Neural cell (in vitro differentiated cells): ENCODE measurements around the gene MDGA2. TPM values are rescaled to one million over a fixed set of nuclear protein-coding genes. Genes with fewer than 3 reads are reported as not detected.

Experiments used
- H2AFZ ChIP-seq: fragments of 200-600, 300-800 bp; sonication (generic), shearing (Covaris generic); 2 replicates; pipeline ENCODE4 v1.6.0; 2014; ENCODE audit warnings: low read depth, mild to moderate bottlenecking, antibody characterized with exemption, low read length, moderate library complexity
- H3F3A ChIP-seq: fragments of 200-600 bp; shearing (Covaris generic); 2 replicates; pipeline ENCODE4 v1.6.1; 2016; ENCODE audit warnings: mild to moderate bottlenecking, moderate library complexity, mixed read lengths, antibody characterized with exemption, low read length; ENCODE audit not compliant: insufficient read depth, poor library complexity, severe bottlenecking
- H3K27ac ChIP-seq: fragments of 200-600, 300-800 bp; sonication (generic), shearing (Covaris generic); 2 replicates; pipeline ENCODE4 v1.5.1; 2014; ENCODE audit warnings: mild to moderate bottlenecking, low read length, moderate library complexity
- H3K27me3 ChIP-seq: fragments of 300-800, 200-600 bp; sonication (generic), shearing (Covaris generic); 2 replicates; pipeline ENCODE4 v1.6.0; 2014; ENCODE audit warnings: mild to moderate bottlenecking, low read depth, low read length, moderate library complexity; ENCODE audit not compliant: insufficient read depth
- H3K36me3 ChIP-seq: fragments of 300-800, 200-600 bp; sonication (generic), shearing (Covaris generic); 2 replicates; pipeline ENCODE4 v1.5.1; 2014; ENCODE audit warnings: mild to moderate bottlenecking, antibody characterized with exemption, low read length, moderate library complexity; ENCODE audit not compliant: insufficient read depth
- H3K4me2 ChIP-seq: fragments of 300-800, 200-600 bp; sonication (generic), shearing (Covaris generic); 2 replicates; pipeline ENCODE4 v1.6.0; 2014; ENCODE audit warnings: mild to moderate bottlenecking, low read length
- H3K4me3 ChIP-seq: fragments of 300-800, 200-600 bp; sonication (generic), shearing (Covaris generic); 2 replicates; pipeline ENCODE4 v1.5.1; 2014; ENCODE audit warnings: mild to moderate bottlenecking, low read length, moderate library complexity
- H3K79me2 ChIP-seq: fragments of 200-600 bp; shearing (Covaris generic); replicated peaks from 2 replicates; pipeline ENCODE4 v1.6.0; 2014; ENCODE audit warnings: mild to moderate bottlenecking, low read length, moderate library complexity; ENCODE audit not compliant: insufficient read depth
- H3K9ac ChIP-seq: fragments of 300-800, 200-600 bp; sonication (generic), shearing (Covaris generic); 2 replicates; pipeline ENCODE4 v1.6.1; 2016; ENCODE audit warnings: mild to moderate bottlenecking, low read length, mixed read lengths
- H3K9me2 ChIP-seq: fragments of 200-600 bp; shearing (Covaris generic); 2 replicates; pipeline ENCODE4 v1.6.1; 2016; ENCODE audit warnings: mild to moderate bottlenecking, low read length, mixed read lengths; ENCODE audit not compliant: insufficient read depth
- H3K9me3 ChIP-seq: fragments of 200-600, 300-800 bp; sonication (generic), shearing (Covaris generic); 2 replicates; pipeline ENCODE4 v1.6.1; 2016; ENCODE audit warnings: mild to moderate bottlenecking, mixed run types, low read length, moderate library complexity, mixed read lengths
- H4K20me1 ChIP-seq: fragments of 200-600 bp; shearing (Covaris generic); 2 replicates; pipeline ENCODE4 v1.6.1; 2016; ENCODE audit warnings: mild to moderate bottlenecking, mixed run types; ENCODE audit not compliant: insufficient read depth
- CTCF ChIP-seq: fragments of 450-650 bp; IDR thresholded peaks from 2 replicates; pipeline ENCODE4 v1.5.1; 2014; ENCODE audit warnings: antibody characterized with exemption, mild to moderate bottlenecking, moderate library complexity; ENCODE audit not compliant: poor library complexity, severe bottlenecking
- EP300 ChIP-seq: fragments of 450-650 bp; conservative IDR thresholded peaks from 2 replicates; pipeline ENCODE4 v1.6.1; 2014; ENCODE audit warnings: antibody characterized with exemption, mild to moderate bottlenecking, moderate library complexity; ENCODE audit not compliant: poor library complexity, severe bottlenecking
- EZH2 ChIP-seq: fragments of 200-600, 300-800 bp; shearing (Covaris generic), sonication (generic); IDR thresholded peaks from 2 replicates; pipeline ENCODE4 v1.6.1; 2014; ENCODE audit warnings: antibody characterized with exemption, low read length, borderline replicate concordance, mild to moderate bottlenecking; ENCODE audit not compliant: insufficient read depth, poor library complexity, severe bottlenecking
- MXI1 ChIP-seq: fragments of 450-650 bp; conservative IDR thresholded peaks from 2 replicates; pipeline ENCODE4 v1.6.1; 2014; ENCODE audit warnings: antibody characterized with exemption, mild to moderate bottlenecking; ENCODE audit not compliant: poor library complexity, severe bottlenecking
- POLR2AphosphoS5 ChIP-seq: IDR thresholded peaks from 2 replicates; pipeline ENCODE4 v1.6.1; 2012
- RAD21 ChIP-seq: fragments of 450-650 bp; conservative IDR thresholded peaks from 2 replicates; pipeline ENCODE4 v1.6.1; 2014; ENCODE audit warnings: antibody characterized with exemption, mild to moderate bottlenecking, moderate library complexity
- SMC3 ChIP-seq: fragments of 450-650 bp; conservative IDR thresholded peaks from 2 replicates; pipeline ENCODE4 v1.6.1; 2014; ENCODE audit warnings: antibody characterized with exemption, mild to moderate bottlenecking, moderate library complexity; ENCODE audit not compliant: poor library complexity
- TAF1 ChIP-seq: IDR thresholded peaks from 2 replicates; pipeline ENCODE4 v1.6.1; 2012; ENCODE audit warnings: low read depth
- polyA plus RNA-seq: library from polyadenylated mRNA; depleted of rRNA; stranded (reverse); fragments of >200 nt; gene quantifications from 2 replicates; pipeline ENCODE4 v1.2.3, GENCODE V29; 2014
- TF ChIP-seq, protein P1 (sequence below): IDR thresholded peaks from 2 replicates; pipeline ENCODE4 v1.6.1; 2012; ENCODE audit warnings: borderline replicate concordance

The MDGA2 gene
- polyA plus RNA-seq, 1 donor from 2014 or later = 3.8 TPM

DNA sequence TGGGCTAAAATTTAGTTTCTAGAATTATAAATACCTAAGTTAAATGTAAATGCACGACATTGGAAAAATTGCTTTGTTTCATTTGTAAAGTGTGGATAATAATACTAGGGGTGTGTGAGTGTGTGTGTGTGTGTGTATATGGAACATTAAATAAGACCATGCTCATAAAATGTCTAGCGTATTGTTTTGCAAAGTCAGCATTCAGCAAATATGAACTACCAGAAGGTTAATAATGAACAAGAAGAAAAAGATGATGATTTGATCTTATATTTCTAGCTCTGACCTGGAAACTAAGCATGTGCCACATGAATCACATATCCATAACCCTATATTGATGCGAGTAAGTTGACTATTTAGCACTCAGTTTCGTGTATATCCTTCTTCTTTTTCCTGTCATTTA, 44.9 kb upstream of the MDGA2 start:
- TF ChIP-seq MXI1 (no peak), EZH2 (no peak), CTCF (no peak), EP300 (no peak), TAF1 (no peak), RAD21 (no peak)
- TF ChIP-seq, protein P1, sequence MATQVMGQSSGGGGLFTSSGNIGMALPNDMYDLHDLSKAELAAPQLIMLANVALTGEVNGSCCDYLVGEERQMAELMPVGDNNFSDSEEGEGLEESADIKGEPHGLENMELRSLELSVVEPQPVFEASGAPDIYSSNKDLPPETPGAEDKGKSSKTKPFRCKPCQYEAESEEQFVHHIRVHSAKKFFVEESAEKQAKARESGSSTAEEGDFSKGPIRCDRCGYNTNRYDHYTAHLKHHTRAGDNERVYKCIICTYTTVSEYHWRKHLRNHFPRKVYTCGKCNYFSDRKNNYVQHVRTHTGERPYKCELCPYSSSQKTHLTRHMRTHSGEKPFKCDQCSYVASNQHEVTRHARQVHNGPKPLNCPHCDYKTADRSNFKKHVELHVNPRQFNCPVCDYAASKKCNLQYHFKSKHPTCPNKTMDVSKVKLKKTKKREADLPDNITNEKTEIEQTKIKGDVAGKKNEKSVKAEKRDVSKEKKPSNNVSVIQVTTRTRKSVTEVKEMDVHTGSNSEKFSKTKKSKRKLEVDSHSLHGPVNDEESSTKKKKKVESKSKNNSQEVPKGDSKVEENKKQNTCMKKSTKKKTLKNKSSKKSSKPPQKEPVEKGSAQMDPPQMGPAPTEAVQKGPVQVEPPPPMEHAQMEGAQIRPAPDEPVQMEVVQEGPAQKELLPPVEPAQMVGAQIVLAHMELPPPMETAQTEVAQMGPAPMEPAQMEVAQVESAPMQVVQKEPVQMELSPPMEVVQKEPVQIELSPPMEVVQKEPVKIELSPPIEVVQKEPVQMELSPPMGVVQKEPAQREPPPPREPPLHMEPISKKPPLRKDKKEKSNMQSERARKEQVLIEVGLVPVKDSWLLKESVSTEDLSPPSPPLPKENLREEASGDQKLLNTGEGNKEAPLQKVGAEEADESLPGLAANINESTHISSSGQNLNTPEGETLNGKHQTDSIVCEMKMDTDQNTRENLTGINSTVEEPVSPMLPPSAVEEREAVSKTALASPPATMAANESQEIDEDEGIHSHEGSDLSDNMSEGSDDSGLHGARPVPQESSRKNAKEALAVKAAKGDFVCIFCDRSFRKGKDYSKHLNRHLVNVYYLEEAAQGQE = no peak
- H3K9ac ChIP-seq = no peak overlapping the region

GRCh38 chr14:47715330-47715729, 39.9 kb upstream of the MDGA2 start:
- no peak overlapping the region for H3K4me3 ChIP-seq
- H4K20me1 ChIP-seq = no peaks in the 10 kb centered on the region
- no peak overlapping the region for H3K9ac ChIP-seq
- H3K4me2 ChIP-seq = no peak overlapping the region
- no peaks in the 10 kb centered on the region for H3F3A ChIP-seq
- H2AFZ ChIP-seq = no peak overlapping the region
- H3K9me3 ChIP-seq = no peaks in the 10 kb centered on the region
- no peaks in the 10 kb centered on the region for H3K36me3 ChIP-seq
- no peaks in the 10 kb centered on the region for H3K79me2 ChIP-seq
- H3K27me3 ChIP-seq = no peaks in the 10 kb centered on the region
- H3K27ac ChIP-seq = no peak overlapping the region
- no peaks in the 10 kb centered on the region for H3K9me2 ChIP-seq
- TF ChIP-seq RAD21 (no peak), TAF1 (no peak), EZH2 (no peak), EP300 (no peak), POLR2AphosphoS5 (no peak), MXI1 (no peak), CTCF (no peak), SMC3 (no peak)
- TF ChIP-seq, protein P1 = no peak

More for the DNA sequence above, 44.9 kb upstream of the MDGA2 start:
- Histone ChIP-seq H3K79me2 (no peaks in the 10 kb centered on the region), H3K4me2 (no peak overlapping the region), H4K20me1 (no peaks in the 10 kb centered on the region), H3K27me3 (no peaks in the 10 kb centered on the region), H3K27ac (no peak overlapping the region), H3F3A (no peaks in the 10 kb centered on the region), H2AFZ (no peak overlapping the region), H3K9me3 (no peaks in the 10 kb centered on the region), H3K9me2 (no peaks in the 10 kb centered on the region), H3K36me3 (no peaks in the 10 kb centered on the region), H3K4me3 (no peak overlapping the region)
